Measurements from ENCODE around the gene ATP2B2.

GRCh38 chr3:10530241-10530640 is 24.9 kb upstream of the ATP2B2 start:
- TF ChIP-seq CTCF (IDR thresholded peaks at IDR 0.05) (no peak), EZH2 (IDR thresholded peaks at IDR 0.05; ENCODE audit: borderline replicate concordance, insufficient read depth, low read depth, low read length, poor library complexity, severe bottlenecking) (no peak)

All from B cell (primary cell).